ENCODE data around the gene SLC6A1.
"Not testable (repeated sequence)": the region's sequence is repeated elsewhere in the genome, so short reads cannot be mapped to it uniquely, and the experiment has no call there.

SLC6A1 gene

GRCh38 chr3:11071096-11071755 lies 78.7 kb downstream of the SLC6A1 start:
- DNase-seq, result no peak

DNA sequence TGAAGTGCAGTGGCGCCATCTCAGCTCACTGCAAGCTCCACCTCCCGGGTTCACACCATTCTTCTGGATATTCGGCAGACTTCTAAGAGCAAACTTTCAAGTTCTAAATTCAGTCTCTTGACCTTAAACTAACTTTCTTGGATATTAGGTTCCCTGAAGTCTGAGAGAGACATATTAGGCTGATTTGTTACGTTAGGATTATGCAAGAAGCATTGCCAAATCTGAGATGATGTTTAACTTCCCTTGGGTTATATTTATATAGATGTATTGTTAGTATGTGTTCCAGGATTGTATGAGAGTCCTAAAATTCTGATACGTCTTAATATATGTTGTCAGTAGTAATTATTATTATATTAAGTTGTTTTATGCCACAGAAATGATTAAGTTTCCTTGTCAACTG lies 80.1 kb downstream of the SLC6A1 start:
- DNase-seq, result no peak

- no peak for DNase-seq
Observed at GRCh38 chr3:11074011-11074410, 81.5 kb downstream of the SLC6A1 start.

DNA sequence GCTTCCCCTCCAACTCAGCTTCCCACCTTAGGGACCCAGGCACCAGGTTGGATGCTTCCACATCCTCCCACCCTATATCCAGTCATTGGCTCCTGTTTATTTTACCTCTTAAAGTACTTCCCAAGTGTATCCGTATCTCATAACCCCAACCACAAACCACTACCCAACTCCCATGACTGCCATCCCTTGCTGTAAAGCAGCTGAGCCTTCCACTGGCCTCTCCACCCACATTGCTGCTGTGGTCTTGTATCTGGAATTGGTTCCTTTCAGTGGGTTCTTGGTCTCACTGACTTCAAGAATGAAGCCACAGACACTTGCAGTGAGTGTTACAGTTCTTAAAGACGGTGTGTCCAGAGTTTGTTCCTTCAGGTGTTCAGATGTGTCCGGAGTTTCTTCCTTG lies 81.9 kb downstream of the SLC6A1 start:
- DNase-seq, result no peak

DNA sequence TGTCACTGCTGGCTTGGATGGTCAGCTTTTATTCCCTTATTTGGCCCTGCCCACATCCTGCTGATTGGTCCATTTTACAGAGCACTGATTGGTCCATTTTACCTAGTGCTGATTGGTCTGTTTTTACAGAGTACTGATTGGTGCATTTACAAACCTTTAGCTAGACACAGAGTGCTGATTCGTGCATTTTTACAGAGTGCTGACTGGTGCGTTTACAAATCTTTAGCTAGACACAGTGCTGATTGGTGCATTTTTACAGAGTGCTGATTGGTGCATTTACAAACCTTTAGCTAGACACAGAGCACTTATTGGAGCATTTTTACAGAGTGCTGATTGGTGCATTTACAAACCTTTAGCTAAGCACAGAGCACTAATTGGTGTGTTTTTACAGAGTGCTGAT lies 82.6 kb downstream of the SLC6A1 start:
- not testable (repeated sequence) for DNase-seq

GRCh38 chr3:11076711-11077110 lies 84.2 kb downstream of the SLC6A1 start:
- no peak for DNase-seq

- no peak for DNase-seq
Observed at GRCh38 chr3:11077466-11077865, 84.9 kb downstream of the SLC6A1 start.

DNA sequence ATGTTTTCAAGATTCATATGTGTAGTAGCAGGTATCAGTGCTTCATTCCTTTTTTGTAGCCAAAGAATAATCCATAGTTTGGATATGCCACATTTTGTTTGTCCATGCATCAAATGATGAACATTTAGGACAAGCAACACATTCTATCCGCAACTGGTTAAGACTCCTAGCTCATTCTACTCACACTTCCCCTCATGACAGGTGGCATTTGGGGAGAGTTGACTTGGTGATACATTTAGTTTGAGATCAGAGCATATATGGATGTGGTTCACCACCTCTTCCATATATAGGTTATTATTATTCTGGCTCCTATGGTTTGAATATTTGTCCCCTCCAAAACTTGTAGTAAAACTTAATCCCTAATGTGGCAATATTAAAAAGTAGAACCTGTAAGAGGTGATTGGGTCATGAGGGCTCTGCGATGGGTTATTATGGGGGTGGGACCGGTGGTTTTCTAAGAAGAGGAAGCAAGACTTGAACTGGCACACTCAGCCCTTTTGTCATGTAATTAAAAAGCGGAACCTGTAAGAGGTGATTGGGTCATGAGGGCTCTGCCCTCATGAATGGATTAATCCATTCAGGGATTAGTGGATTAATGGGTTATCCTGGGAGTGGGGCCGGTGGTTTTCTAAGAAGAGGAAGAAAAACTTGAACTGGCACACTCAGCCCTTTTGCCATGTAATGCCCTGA lies 86.4 kb downstream of the SLC6A1 start:
- peak; percentile 53 for DNase-seq

- DNase-seq, result no peak
Observed at GRCh38 chr3:11080492-11080891, 87.9 kb downstream of the SLC6A1 start.

DNA sequence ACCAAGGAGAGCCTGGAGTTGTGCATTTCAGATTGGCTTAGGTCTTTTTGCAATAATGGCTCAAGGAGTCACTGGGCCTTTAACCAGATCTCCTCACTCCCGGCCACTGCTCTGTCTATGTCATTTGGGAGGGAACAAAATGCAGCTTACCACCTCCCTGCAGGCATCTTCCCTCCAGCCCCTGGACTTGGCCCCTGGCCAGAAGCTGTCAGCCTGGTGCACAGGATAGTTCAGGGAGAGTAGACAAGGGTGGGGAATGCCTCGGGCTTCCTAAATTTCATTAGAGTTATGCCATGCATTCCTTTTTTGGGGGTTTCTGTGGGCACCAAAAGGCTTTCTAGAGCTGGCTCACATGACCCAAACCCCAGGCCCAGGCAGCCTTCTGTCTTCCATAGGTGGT lies 91.5 kb downstream of the SLC6A1 start:
- no peak for DNase-seq

DNA sequence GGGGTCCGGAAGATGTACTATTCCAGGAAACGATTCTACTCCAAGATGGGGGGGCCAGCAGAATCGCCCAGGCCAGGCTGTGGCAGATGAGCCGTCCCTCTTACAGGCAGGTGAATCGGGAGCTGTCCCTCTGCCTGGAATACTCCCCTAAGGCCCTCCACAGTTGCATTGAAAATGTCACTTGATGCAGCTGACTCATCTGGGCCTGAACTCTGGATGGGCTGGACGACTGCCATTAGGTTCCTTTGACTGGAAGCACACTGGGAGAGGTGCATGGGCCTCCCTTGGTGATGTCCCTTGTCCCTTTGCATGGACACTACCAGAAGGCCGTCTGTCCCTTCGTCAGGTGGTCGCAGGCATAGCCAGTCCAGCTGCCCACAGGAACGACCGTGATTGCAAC lies 92.1 kb downstream of the SLC6A1 start:
- no peak for DNase-seq

GRCh38 chr3:11085093-11085840 lies 92.7 kb downstream of the SLC6A1 start:
- DNase-seq, result no peak

DNA sequence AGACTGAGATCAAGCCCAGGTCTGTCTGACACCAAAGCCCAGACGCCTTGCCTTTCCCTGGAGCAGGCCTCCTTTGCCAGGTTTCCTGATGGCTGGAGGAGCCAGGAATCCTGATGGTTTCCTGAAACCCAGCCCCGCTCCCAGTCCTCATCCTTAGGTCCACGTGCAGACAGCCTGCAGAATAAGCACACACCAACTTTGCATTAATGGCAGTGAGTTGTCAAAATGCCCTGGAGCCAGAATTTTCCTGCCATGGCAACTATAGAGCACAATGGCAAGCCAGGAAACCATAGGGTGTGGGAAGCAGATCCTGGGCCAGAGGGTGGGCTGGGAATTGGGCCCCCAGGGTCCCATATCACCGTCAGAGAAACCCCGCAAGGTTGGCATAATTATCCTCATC lies 94.3 kb downstream of the SLC6A1 start:
- no peak for DNase-seq

GRCh38 chr3:11088066-11088465 lies 95.5 kb downstream of the SLC6A1 start:
- no peak for DNase-seq

DNA sequence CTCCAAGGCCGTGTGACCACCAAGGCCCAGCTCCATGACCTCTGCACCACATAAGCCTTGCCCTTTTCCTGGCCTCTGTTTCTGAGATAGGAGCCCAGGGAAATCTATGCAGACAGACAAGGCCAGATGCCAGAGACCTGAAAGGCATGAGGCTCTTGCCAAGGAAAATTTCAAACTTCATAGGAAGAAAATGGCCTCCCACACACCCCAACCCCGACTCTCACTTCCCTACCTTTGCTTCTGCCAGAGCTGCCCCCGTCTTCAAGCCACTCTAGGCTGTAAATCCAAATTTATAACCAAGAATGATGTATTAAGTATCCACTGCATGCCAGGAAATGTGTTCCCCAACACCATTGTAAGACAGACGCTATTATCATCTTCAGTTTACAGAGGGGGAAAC lies 96.3 kb downstream of the SLC6A1 start:
- no peak for DNase-seq
